HFFc6 (cell line): ENCODE results near the gene PTPRN2. TPM values are rescaled to one million over a fixed set of nuclear protein-coding genes. Genes with fewer than 3 reads are reported as not detected.

ENCODE experiments used
- DNase-seq: peaks from one replicate; pipeline ENCODE4 v3.0.0-alpha.2; 2018
- H3K27ac Mint-ChIP-seq: 2 replicates; pipeline ENCODE4 v1.8.0; 2020; ENCODE audit warnings: mild to moderate bottlenecking, mixed read lengths
- H3K27me3 Mint-ChIP-seq: 2 replicates; pipeline ENCODE4 v1.8.0; 2021; ENCODE audit warnings: mild to moderate bottlenecking, moderate library complexity, mixed read lengths; ENCODE audit not compliant: insufficient read depth
- H3K36me3 Mint-ChIP-seq: 2 replicates; pipeline ENCODE4 v1.8.0; 2021; ENCODE audit warnings: low read depth, mixed read lengths
- H3K4me1 Mint-ChIP-seq: 2 replicates; pipeline ENCODE4 v1.8.0; 2020; ENCODE audit warnings: low read depth, mixed read lengths
- H3K4me3 Mint-ChIP-seq: 2 replicates; pipeline ENCODE4 v1.8.0; 2020; ENCODE audit warnings: mild to moderate bottlenecking, moderate library complexity, mixed read lengths
- H3K9me3 Mint-ChIP-seq: 2 replicates; pipeline ENCODE4 v1.8.0; 2020; ENCODE audit warnings: mild to moderate bottlenecking, mixed read lengths
- CTCF ChIP-seq: fragments of 200-600 bp; sonication (generic); IDR thresholded peaks from 2 replicates; pipeline ENCODE4 v1.5.0; 2021; ENCODE audit warnings: antibody characterized with exemption, mild to moderate bottlenecking
- total RNA-seq, 6 experiments: library from RNA; stranded (reverse); fragmentation: NEBNext Ultra II Directional; extraction: Animal tissue kit (Norgen Biotek cat#: 25700); gene quantifications; 2 replicates in 1 of 6; 3 replicates in 5 of 6; pipeline ENCODE4 v1.2.3, GENCODE V29; 2021

The PTPRN2 gene
- total RNA-seq, 6 experiments from 2014 or later, result 0.05 to 0.27 (median 0.23) TPM

GRCh38 chr7:157560710-157561522 is 1026.7 kb downstream of the PTPRN2 start:
- TF ChIP-seq CTCF, result no peak
- H3K9me3 Mint-ChIP-seq, result peaks cover 15% of the 10 kb centered on the region; the same call in 1 of the 2 replicates
- no peaks in the 10 kb centered on the region; the same call in 1 of the 2 replicates for H3K36me3 Mint-ChIP-seq
- peaks cover 3% of the 10 kb centered on the region; the same call in 1 of the 2 replicates for H3K27me3 Mint-ChIP-seq
- no peak overlapping the region for H3K27ac Mint-ChIP-seq
- DNase-seq, result no peak
- H3K4me3 Mint-ChIP-seq, result no peak overlapping the region
- peaks cover 5% of the 10 kb centered on the region; the same call in 1 of the 2 replicates for H3K4me1 Mint-ChIP-seq

GRCh38 chr7:157560258-157560654 is 1027.4 kb downstream of the PTPRN2 start:
- Mint-ChIP-seq H3K27ac (no peak overlapping the region), H3K4me1 (peaks cover 5% of the 10 kb centered on the region; the same call in 1 of the 2 replicates), H3K9me3 (peaks cover 15% of the 10 kb centered on the region; the same call in 1 of the 2 replicates), H3K4me3 (no peak overlapping the region), H3K27me3 (peaks cover 3% of the 10 kb centered on the region; the same call in 1 of the 2 replicates), H3K36me3 (no peaks in the 10 kb centered on the region; the same call in 1 of the 2 replicates)
- no peak for DNase-seq
- TF ChIP-seq CTCF, result no peak

GRCh38 chr7:157559596-157560257 is 1027.9 kb downstream of the PTPRN2 start:
- H3K9me3 Mint-ChIP-seq, result peaks cover 13% of the 10 kb centered on the region; the same call in 1 of the 2 replicates
- H3K4me3 Mint-ChIP-seq, result no peak overlapping the region
- H3K27me3 Mint-ChIP-seq, result peaks cover 2% of the 10 kb centered on the region; the same call in 1 of the 2 replicates
- peaks cover 2% of the 10 kb centered on the region; the same call in 1 of the 2 replicates for H3K4me1 Mint-ChIP-seq
- no peaks in the 10 kb centered on the region; the same call in 1 of the 2 replicates for H3K36me3 Mint-ChIP-seq
- no peak for DNase-seq
- no peak overlapping the region for H3K27ac Mint-ChIP-seq
- no peak for TF ChIP-seq CTCF

- no peaks in the 10 kb centered on the region; the same call in 1 of the 2 replicates for H3K27me3 Mint-ChIP-seq
- no peak overlapping the region for H3K4me3 Mint-ChIP-seq
- peaks cover 14% of the 10 kb centered on the region; the same call in 1 of the 2 replicates for H3K9me3 Mint-ChIP-seq
- DNase-seq, result no peak
- no peak overlapping the region for H3K27ac Mint-ChIP-seq
- no peaks in the 10 kb centered on the region for H3K4me1 Mint-ChIP-seq
- no peak for TF ChIP-seq CTCF
- H3K36me3 Mint-ChIP-seq, result no peaks in the 10 kb centered on the region
Observed at GRCh38 chr7:157558875-157559595, 1028.6 kb downstream of the PTPRN2 start.

GRCh38 chr7:157558516-157558874 is 1029.1 kb downstream of the PTPRN2 start:
- Mint-ChIP-seq H3K27ac (no peak overlapping the region), H3K4me3 (no peak overlapping the region), H3K9me3 (peaks cover 16% of the 10 kb centered on the region; the same call in 1 of the 2 replicates), H3K27me3 (no peaks in the 10 kb centered on the region; the same call in 1 of the 2 replicates), H3K4me1 (no peaks in the 10 kb centered on the region), H3K36me3 (no peaks in the 10 kb centered on the region; the same call in 1 of the 2 replicates)
- TF ChIP-seq CTCF, result no peak
- DNase-seq, result no peak
